Osteocyte (in vitro differentiated cells): ENCODE results near the gene TMEM74B. TPM values are rescaled to one million over a fixed set of nuclear protein-coding genes. Genes with fewer than 3 reads are reported as not detected.

Experiments used
- DNase-seq: peaks from one replicate; pipeline ENCODE4 v3.0.0; 2021; ENCODE audit warnings: mixed read lengths; ENCODE audit not compliant: unreplicated experiment; ENCODE audit errors: extremely low spot score
- H3K27ac Mint-ChIP-seq: one replicate; pipeline ENCODE4 v1.8.0; 2021; ENCODE audit warnings: mild to moderate bottlenecking, mixed read lengths; ENCODE audit not compliant: unreplicated experiment
- H3K27me3 Mint-ChIP-seq: one replicate; pipeline ENCODE4 v1.8.0; 2021; ENCODE audit warnings: mixed read lengths; ENCODE audit not compliant: unreplicated experiment
- H3K36me3 Mint-ChIP-seq: one replicate; pipeline ENCODE4 v1.8.0; 2021; ENCODE audit warnings: mixed read lengths; ENCODE audit not compliant: unreplicated experiment
- H3K4me1 Mint-ChIP-seq: one replicate; pipeline ENCODE4 v1.8.0; 2021; ENCODE audit warnings: mixed read lengths; ENCODE audit not compliant: unreplicated experiment
- H3K4me3 Mint-ChIP-seq: one replicate; pipeline ENCODE4 v1.8.0; 2021; ENCODE audit warnings: mild to moderate bottlenecking, moderate library complexity, mixed read lengths; ENCODE audit not compliant: unreplicated experiment
- H3K9me3 Mint-ChIP-seq: one replicate; pipeline ENCODE4 v1.8.0; 2021; ENCODE audit warnings: mixed read lengths; ENCODE audit not compliant: unreplicated experiment
- CTCF ChIP-seq: fragments of 200-600 bp; sonication (generic); IDR thresholded peaks from 2 replicates; pipeline ENCODE4 v1.5.0; 2021; ENCODE audit warnings: antibody characterized with exemption, mild to moderate bottlenecking, moderate library complexity
- long read RNA-seq: library from polyadenylated mRNA; unstranded; transcript quantifications from one replicate; pipeline ENCODE4 v2.0.0, GENCODE V29; 2021
- total RNA-seq: library from RNA; stranded (reverse); gene quantifications from 2 replicates; pipeline ENCODE4 v1.2.1, GENCODE V29; 2021

The TMEM74B gene
- not detected in 2 replicates for total RNA-seq
- long read RNA-seq = 0 reads

GRCh38 chr20:1184638-1185315 lies at the start of gene TMEM74B:
TMEM74B (minus strand) TSS chr20:1184981; CDS start chr20:1183801, 1,180 bp downstream.
- Mint-ChIP-seq H3K9me3 (no peaks in the 10 kb centered on the region), H3K36me3 (no peaks in the 10 kb centered on the region), H3K27me3 (peaks cover 35% of the 10 kb centered on the region), H3K27ac (no peak within 1 kb of the TSS), H3K4me1 (peaks cover 10% of the 10 kb centered on the region), H3K4me3 (peak within 1 kb of the TSS; percentile 66)
- no peak for TF ChIP-seq CTCF
- DNase-seq = no peak

GRCh38 chr20:1232286-1233111 lies 47.7 kb upstream of the TMEM74B start:
- Mint-ChIP-seq H3K4me3 (no peak overlapping the region), H3K27ac (no peak overlapping the region), H3K4me1 (no peaks in the 10 kb centered on the region), H3K36me3 (no peaks in the 10 kb centered on the region), H3K27me3 (peaks cover 48% of the 10 kb centered on the region), H3K9me3 (no peaks in the 10 kb centered on the region)
- no peak for DNase-seq
- no peak for TF ChIP-seq CTCF

GRCh38 chr20:1229541-1229940 lies 44.8 kb upstream of the TMEM74B start:
- Mint-ChIP-seq H3K27ac (no peak overlapping the region), H3K36me3 (no peaks in the 10 kb centered on the region), H3K9me3 (no peaks in the 10 kb centered on the region), H3K4me3 (no peak overlapping the region), H3K4me1 (peaks cover 5% of the 10 kb centered on the region), H3K27me3 (peaks cover 43% of the 10 kb centered on the region)
- TF ChIP-seq CTCF = no peak
- no peak for DNase-seq

- H3K4me3 Mint-ChIP-seq = peak within 1 kb of the TSS; percentile 75
- no peaks in the 10 kb centered on the region for H3K9me3 Mint-ChIP-seq
- H3K36me3 Mint-ChIP-seq = no peaks in the 10 kb centered on the region
- no peak within 1 kb of the TSS for H3K27ac Mint-ChIP-seq
- H3K27me3 Mint-ChIP-seq = peaks cover 45% of the 10 kb centered on the region
- TF ChIP-seq CTCF = no peak
- H3K4me1 Mint-ChIP-seq = peaks cover 5% of the 10 kb centered on the region
- peak; percentile 93 for DNase-seq
Observed at GRCh38 chr20:1225783-1226654, 41.2 kb upstream of the TMEM74B start, which contains the start of gene RAD21L1. RAD21L1 (plus strand) TSS chr20:1226044; CDS start chr20:1228454, 2,410 bp downstream.
